OCI-M1 (cell line): ENCODE data around the gene IDUA.

Source experiments
- DNase-seq: peaks from one replicate; lab custom pipeline; 2025; lab: John Stamatoyannopoulos, UW

The IDUA gene

GRCh38 chr4:1015746-1016145 lies 28.9 kb downstream of the IDUA start:
- DNase-seq = no peak

DNA sequence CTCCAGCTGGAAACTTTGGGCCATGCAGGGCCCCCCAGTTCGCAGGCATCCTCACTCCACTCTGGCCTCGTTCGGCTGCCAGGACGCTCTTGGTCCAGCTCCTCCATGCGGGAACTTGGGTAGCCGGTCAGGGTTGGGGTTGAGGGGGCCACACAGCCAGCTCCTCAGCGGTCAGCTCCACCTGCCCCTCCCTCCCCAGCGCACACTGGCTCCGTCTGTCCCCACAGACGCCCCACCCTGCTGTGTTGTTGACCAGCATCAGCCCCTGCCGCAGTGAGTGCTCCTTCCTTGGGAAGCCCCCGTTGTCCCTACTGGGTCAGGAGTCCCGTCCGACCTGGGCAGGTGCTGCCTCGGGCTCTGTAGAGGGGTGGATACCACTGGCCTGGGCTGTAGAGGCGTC lies 30.4 kb downstream of the IDUA start:
- no peak for DNase-seq

DNA sequence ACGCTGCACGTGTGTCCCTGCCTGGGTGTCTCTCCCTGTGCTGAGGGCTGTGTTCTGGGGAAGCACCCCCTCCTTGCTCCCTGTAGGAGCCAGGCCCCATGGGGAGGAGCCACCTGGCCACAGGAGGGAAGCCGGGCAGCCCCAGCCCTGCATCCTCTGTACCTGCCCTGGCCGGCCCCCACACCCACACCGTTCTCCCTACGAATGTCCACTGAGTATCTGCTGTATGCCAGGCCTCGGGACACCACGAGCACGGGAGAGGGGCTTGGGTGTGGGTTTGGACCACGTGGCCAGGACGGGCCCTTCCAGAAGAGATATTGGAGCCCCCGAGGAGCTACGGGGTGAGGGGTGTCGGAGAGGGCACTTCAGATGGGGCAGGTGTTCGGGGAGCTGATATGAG lies 30.9 kb downstream of the IDUA start:
- no peak for DNase-seq

DNA sequence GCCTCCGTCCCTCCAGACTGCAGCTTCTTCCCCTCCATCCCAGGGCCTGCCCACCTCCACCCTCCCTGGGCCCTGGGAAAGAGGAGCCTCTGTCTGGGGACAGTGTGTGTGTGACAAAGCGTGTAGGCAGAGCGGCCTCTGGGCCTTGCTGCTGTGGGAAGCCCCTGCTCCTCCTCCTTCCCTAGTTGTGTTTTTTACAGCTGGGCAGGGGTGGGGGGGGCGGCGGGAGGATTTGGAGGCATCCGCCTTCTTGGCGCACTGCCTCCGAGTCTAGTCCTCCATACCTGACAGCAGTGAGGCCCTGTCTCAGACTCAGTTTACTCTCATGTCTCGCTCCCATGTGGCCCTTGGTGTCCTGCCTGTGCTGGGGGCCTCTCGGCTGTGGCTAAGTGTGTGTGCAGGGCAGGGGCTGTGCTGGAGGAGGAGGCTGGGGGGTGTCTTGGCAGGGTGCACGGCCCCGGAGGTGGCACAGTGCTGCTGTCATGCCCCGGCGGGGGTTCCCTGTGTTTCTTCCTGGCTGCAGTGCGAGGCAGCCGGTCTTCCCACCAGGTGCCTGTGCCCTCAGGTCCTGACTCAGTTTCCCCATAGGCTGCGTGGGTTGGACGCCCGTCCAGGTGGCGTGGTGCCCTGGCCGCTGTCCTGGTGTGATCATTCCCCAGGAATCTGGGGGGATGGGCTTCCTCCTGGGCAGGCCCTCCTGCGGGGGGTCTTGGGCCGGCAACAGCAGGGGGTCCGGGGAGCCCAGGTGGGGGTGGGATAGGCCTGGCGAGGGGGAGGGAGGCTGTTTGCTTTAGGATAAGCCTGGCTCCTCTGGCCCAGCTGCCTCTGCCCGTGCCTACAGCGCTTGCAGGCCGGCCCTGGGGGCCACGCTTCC lies 31.5 kb downstream of the IDUA start:
- DNase-seq = no peak

- no peak for DNase-seq
Observed at GRCh38 chr4:1019320-1019719, 32.5 kb downstream of the IDUA start.

DNA sequence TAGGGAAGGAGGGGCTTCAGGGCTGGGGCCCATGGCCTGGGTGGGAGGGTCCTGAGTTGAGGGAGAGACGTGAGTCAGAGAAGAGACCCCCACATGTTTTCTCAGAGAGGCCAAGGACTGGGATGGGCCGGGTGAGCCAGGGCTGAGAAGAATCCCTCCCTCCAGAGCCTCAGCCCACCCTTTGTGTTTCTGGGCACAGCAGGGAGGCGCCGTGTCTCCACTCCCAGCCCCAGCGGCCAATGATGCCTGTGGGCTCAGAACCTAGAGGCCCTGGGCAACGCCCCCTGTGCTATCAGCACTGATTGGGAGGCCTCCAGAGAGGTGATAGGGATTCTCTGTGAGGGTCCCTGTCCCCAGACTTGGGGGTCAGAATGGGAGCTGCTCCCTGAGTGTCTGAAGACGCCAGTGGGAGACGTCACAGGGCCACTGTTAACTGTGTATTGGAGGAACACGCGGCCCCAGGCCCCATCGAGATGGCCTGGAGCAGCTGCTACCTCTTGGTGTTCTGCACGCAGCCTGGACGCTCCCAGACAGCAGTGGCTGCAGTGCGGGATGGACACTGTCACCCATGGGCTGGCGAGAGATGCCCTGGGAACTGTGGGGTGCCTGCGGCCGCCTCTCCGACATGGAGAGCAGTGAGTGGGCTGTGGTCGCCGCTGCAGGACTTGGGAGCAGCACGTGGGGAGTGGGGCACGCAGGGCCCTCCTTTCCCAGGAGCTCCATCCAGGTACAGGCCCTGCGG lies 33.1 kb downstream of the IDUA start:
- DNase-seq = no peak

DNA sequence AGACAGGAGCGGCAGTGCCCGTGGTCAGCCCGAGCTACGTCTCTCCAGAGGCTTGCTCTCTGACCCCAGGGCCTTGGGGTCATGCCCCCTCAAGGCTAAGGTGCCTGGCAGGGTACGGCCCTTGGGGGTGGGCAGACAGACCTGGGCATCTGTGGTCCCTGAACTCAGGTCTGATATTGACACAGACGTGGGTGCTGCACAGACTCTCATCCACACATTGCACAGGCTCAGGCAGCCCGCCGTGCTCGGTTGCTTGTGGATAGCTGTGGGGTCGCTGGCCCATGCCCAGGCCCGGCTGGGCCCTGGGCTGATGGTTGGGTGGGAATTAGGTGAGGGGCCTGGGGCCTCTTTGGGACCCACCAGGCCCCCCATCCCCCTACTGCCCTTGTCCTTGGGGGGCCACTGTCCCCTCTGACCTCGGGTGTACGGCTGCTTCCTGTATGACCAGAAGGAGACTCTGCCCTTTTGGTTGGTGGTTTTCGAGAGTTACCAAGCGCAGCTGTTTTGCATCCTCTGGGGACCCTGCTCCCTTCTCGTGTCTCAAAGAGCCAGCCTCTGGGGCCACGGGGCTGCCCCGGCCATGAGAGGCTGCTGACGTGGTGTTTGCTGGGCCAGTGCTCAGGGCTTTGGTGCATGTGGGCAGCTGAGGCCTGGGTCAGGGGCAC lies 34.7 kb downstream of the IDUA start:
- no peak for DNase-seq

DNA sequence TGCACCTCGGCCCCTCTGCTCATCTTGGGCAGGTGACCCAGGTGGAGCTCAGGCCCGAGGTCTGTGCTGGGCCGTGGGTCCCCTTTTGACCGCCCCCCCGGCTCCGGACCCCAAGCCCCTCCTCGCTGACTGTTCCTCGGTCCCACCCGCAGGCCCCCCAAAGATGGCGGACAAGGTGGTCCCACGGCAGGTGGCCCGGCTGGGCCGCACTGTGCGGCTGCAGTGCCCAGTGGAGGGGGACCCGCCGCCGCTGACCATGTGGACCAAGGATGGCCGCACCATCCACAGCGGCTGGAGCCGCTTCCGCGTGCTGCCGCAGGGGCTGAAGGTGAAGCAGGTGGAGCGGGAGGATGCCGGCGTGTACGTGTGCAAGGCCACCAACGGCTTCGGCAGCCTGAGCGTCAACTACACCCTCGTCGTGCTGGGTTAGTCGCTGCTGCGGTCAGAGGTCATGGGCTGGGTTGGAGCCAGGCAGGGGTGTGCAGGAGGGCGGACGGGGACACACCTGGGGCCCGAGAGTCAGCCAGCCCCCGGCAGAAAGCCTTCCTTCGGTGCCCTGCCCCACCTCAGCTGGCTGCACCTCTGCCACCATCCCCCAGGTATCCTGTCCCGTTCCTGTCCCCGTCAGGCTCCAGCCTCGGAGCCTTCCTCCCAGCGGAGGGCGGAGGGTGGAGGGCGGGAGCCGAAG lies 35.4 kb downstream of the IDUA start:
- no peak for DNase-seq

GRCh38 chr4:1022739-1023066 lies 35.9 kb downstream of the IDUA start:
- DNase-seq = no peak

- no peak for DNase-seq
Observed at GRCh38 chr4:1023075-1023640, 36.3 kb downstream of the IDUA start.

- no peak for DNase-seq
Observed at GRCh38 chr4:1023895-1024740, 37.3 kb downstream of the IDUA start.

DNA sequence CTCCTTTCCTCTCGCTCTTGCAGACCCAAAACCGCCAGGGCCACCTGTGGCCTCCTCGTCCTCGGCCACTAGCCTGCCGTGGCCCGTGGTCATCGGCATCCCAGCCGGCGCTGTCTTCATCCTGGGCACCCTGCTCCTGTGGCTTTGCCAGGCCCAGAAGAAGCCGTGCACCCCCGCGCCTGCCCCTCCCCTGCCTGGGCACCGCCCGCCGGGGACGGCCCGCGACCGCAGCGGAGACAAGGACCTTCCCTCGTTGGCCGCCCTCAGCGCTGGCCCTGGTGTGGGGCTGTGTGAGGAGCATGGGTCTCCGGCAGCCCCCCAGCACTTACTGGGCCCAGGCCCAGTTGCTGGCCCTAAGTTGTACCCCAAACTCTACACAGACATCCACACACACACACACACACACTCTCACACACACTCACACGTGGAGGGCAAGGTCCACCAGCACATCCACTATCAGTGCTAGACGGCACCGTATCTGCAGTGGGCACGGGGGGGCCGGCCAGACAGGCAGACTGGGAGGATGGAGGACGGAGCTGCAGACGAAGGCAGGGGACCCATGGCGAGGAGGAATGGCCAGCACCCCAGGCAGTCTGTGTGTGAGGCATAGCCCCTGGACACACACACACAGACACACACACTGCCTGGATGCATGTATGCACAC lies 38.2 kb downstream of the IDUA start:
- DNase-seq = no peak

GRCh38 chr4:1026115-1026514 lies 39.3 kb downstream of the IDUA start:
- peak; percentile 55 for DNase-seq

GRCh38 chr4:1027219-1027914 lies 40.5 kb downstream of the IDUA start:
- no peak for DNase-seq

DNA sequence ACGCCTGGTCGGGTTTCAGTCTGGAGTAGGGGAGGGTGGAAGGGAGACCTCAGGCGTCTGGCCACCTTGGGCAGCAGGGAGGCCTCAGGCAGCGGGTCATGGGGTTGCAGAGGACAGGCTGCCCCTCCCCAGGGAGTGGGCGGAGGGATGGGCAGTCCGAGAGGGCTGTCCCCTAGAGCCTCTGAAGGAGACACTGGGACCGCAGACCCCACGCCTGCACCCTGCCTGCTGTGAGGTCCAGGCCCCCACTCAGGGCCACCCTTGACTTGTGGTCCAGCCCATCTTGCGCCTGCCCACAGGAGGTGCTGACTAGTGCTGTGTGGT lies 41.0 kb downstream of the IDUA start:
- no peak for DNase-seq

- no peak for DNase-seq
Observed at GRCh38 chr4:1028574-1029220, 41.9 kb downstream of the IDUA start.

DNA sequence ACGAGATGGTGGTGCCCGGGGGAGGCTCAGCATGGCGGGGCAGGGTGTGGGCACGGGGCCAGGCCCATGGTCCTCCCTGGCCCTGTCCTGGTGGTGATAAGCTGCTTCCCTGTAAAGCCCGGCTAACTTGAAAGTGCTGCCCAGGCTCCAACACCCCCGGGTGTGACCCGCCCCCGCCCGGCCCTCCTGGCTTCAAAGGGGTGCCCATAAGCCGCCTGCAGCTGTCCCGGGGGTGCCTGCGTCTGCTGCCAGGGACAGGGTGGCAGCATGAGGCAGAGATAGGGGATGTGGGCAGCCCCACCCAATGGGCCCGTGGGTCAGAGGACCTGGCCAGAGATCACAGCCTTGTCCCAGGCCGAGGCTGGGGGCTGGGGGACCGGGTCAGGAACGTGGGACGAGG lies 42.7 kb downstream of the IDUA start:
- DNase-seq = no peak

- peak; percentile 5 for DNase-seq
Observed at GRCh38 chr4:1030031-1030430, 43.2 kb downstream of the IDUA start.

DNA sequence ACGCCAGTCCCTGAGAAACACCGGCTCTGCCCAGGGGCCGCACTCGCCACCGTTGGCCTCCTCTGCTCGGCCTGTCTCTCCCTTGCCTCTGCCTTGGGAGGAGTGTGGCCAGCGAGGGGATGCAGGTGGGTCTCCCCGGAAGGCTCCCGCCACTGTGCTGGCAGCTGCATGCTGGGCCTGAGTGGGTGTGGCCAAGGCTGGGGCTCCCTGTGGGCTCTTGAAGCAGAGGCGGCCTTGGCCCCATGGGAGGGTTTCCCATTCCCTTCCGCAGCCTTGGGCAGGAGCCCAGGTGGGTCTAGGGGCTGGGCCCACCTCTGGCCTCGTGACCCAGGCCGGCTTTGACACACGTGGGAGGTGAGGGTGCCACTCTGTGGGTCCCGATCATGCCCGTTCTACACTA lies 43.7 kb downstream of the IDUA start:
- no peak for DNase-seq

DNA sequence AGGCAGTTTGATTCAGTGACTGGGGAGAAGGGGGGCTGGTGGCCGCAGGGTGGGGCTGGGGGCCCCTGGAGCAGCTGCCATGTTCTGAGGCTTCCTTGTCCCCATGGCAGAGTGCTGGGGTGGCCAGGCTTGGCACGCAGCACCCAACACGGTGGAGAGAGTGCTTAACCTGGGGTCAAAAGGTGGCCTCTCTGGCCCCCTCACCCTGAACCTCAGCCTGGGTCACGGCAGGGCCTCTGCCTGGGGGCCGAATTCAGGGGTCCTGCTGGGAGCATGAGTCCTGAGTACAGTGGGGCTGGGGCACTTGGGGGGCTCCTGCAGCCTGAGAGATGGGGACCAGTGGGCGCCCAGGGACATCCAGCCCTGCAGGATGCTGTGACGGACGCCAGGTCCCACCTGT lies 44.5 kb downstream of the IDUA start:
- DNase-seq = no peak
